NCI-H1694 (cell line): Measurements from ENCODE around the gene CIB4.
"Not testable (repeated sequence)": the region's sequence is repeated elsewhere in the genome, so short reads cannot be mapped to it uniquely, and the experiment has no call there.

Experiments
- DNase-seq: peaks from one replicate; lab custom pipeline; 2025; lab: John Stamatoyannopoulos, UW

Gene CIB4

GRCh38 chr2:26568076-26568890 lies 72.9 kb downstream of the CIB4 start:
- DNase-seq = no peak

GRCh38 chr2:26567534-26567933 lies 73.6 kb downstream of the CIB4 start:
- DNase-seq = no peak

- DNase-seq = not testable (repeated sequence)
Measured at GRCh38 chr2:26566731-26567130, 74.4 kb downstream of the CIB4 start.

- DNase-seq = no peak
Measured at GRCh38 chr2:26566081-26566375, 75.1 kb downstream of the CIB4 start.

GRCh38 chr2:26564121-26564644 lies 77.0 kb downstream of the CIB4 start:
- no peak for DNase-seq

- DNase-seq = no peak
Measured at GRCh38 chr2:26563686-26564085, 77.5 kb downstream of the CIB4 start.

GRCh38 chr2:26562811-26563645 lies 78.1 kb downstream of the CIB4 start:
- DNase-seq = no peak

- DNase-seq = no peak
Measured at GRCh38 chr2:26561918-26562810, 79.0 kb downstream of the CIB4 start.

- no peak for DNase-seq
Measured at GRCh38 chr2:26561376-26561775, 79.8 kb downstream of the CIB4 start.

GRCh38 chr2:26560892-26561291 lies 80.3 kb downstream of the CIB4 start:
- no peak for DNase-seq

GRCh38 chr2:26559556-26559955 lies 81.6 kb downstream of the CIB4 start:
- no peak for DNase-seq

GRCh38 chr2:26559044-26559405 lies 82.1 kb downstream of the CIB4 start:
- no peak for DNase-seq

GRCh38 chr2:26558271-26559043 lies 82.7 kb downstream of the CIB4 start:
- no peak for DNase-seq

- no peak for DNase-seq
Measured at GRCh38 chr2:26557244-26557925, 83.8 kb downstream of the CIB4 start.

- no peak for DNase-seq
Measured at GRCh38 chr2:26556309-26557243, 84.6 kb downstream of the CIB4 start.

- no peak for DNase-seq
Measured at GRCh38 chr2:26555246-26556133, 85.7 kb downstream of the CIB4 start.

GRCh38 chr2:26552641-26553374 lies 88.4 kb downstream of the CIB4 start:
- no peak for DNase-seq
